Measurements from ENCODE around the gene GAS2.

The GAS2 gene

DNA sequence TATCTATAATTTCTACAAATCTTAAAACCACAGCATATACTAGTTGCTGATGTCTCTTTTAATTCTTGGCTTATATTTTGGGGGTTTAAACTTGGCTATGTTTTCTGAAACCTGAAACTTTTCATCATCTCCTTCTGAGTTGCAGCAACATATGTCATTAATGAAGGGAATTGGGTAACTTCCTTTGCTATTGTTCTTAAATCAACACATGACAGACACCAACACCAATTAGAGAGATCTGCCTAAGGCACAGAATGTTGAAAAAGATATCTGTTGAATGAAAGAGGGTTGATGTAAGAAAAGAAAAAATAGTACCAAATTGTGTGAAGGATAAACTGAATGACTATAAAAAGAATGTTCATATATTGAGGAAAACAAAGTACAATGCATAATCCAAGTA, 10.3 kb upstream of the GAS2 start:
- TF ChIP-seq BHLHE40 (IDR thresholded peaks at IDR 0.05; ENCODE audit: borderline replicate concordance) (no peak), FOXA1 (IDR thresholded peaks at IDR 0.05) (no peak), CTBP1 (IDR thresholded peaks at IDR 0.05; ENCODE audit: borderline replicate concordance) (no peak), HDGF (IDR thresholded peaks at IDR 0.05; ENCODE audit: borderline replicate concordance) (no peak), FOXK2 (IDR thresholded peaks at IDR 0.05) (no peak), SUZ12 (IDR thresholded peaks at IDR 0.05) (no peak), ZNF384 (IDR thresholded peaks at IDR 0.05) (no peak)
- ChIA-PET POLR2A (no interaction called here), CTCF (no interaction called here)
- DNase-seq (ENCODE audit: extremely low spot score): no peak

DNA sequence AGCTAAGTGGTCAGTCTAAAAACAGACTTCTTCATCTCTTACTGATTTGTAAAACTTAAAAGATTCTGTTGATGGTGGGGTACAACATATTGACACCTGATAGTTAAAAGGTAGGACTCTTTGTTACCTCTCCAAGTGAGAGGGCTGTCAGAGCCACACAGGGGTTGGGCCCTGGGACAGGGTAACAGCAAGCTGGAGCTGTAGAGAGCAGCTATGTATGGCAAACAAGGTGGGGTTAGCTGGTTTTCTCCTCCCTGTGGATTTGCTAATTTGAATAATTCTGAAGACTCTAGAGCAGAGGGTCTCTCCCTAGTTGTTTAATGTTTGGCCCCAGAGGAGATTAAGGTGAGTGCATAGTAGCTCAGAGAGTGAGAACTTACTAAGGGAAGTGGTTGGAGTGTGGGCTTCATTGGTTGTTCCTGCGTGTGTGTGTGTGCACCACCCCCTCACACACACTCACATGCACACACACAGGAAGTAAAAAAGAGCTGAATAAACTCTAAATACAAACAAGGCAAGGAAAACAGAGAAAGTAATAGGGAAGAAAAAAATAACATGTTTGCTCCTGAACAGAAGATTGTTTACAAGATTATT, 9.2 kb upstream of the GAS2 start:
- no peak for TF ChIP-seq SP1 (IDR thresholded peaks at IDR 0.05)
- ChIA-PET POLR2A (interaction anchor here (1.3 kb wide), 1 partner anchor 9 kb away, joined by 3 read pairs; the partner anchor contains the start of gene GAS2), CTCF (no interaction called here)
- no peak for DNase-seq (ENCODE audit: extremely low spot score)

DNA sequence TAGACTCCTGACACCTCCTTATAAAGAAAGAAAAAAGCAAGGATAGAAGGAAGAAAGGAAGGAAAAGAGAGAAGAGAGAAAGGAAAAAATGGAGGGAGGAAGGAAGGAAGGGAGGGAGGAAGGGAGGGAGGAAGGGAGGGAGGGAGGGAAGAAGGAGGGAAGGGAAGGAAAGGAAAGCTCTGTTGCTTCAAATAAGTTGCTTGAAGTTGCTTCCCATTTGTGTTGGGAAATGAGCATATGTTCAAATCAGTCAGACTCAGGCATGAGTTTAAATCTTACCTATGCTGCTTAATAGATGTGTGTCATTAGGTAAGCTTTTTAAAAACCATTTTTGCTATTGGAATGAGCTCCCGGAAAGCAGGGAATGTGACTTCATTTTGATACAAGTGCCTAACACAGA, 6.6 kb upstream of the GAS2 start:
- ChIA-PET POLR2A (no interaction called here), CTCF (no interaction called here)
- no peak for DNase-seq (ENCODE audit: extremely low spot score)
- TF ChIP-seq FOXK2 (IDR thresholded peaks at IDR 0.05) (no peak), ZNF384 (IDR thresholded peaks at IDR 0.05) (no peak), FOXM1 (IDR thresholded peaks at IDR 0.05; ENCODE audit: borderline replicate concordance) (no peak), SP1 (IDR thresholded peaks at IDR 0.05) (no peak), SUZ12 (IDR thresholded peaks at IDR 0.05) (no peak), LEF1 (IDR thresholded peaks at IDR 0.05; ENCODE audit: borderline replicate concordance) (no peak), CTBP1 (IDR thresholded peaks at IDR 0.05; ENCODE audit: borderline replicate concordance) (no peak), ARNT (IDR thresholded peaks at IDR 0.05) (no peak), BHLHE40 (IDR thresholded peaks at IDR 0.05; ENCODE audit: borderline replicate concordance) (no peak), L3MBTL2 (conservative IDR thresholded peaks at IDR 0.05) (no peak), FOXA1 (IDR thresholded peaks at IDR 0.05) (no peak), HDGF (IDR thresholded peaks at IDR 0.05; ENCODE audit: borderline replicate concordance) (no peak), TARDBP (IDR thresholded peaks at IDR 0.05) (no peak)
- TF ChIP-seq, protein P1, sequence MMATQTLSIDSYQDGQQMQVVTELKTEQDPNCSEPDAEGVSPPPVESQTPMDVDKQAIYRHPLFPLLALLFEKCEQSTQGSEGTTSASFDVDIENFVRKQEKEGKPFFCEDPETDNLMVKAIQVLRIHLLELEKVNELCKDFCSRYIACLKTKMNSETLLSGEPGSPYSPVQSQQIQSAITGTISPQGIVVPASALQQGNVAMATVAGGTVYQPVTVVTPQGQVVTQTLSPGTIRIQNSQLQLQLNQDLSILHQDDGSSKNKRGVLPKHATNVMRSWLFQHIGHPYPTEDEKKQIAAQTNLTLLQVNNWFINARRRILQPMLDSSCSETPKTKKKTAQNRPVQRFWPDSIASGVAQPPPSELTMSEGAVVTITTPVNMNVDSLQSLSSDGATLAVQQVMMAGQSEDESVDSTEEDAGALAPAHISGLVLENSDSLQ (IDR thresholded peaks at IDR 0.05): no peak

DNA sequence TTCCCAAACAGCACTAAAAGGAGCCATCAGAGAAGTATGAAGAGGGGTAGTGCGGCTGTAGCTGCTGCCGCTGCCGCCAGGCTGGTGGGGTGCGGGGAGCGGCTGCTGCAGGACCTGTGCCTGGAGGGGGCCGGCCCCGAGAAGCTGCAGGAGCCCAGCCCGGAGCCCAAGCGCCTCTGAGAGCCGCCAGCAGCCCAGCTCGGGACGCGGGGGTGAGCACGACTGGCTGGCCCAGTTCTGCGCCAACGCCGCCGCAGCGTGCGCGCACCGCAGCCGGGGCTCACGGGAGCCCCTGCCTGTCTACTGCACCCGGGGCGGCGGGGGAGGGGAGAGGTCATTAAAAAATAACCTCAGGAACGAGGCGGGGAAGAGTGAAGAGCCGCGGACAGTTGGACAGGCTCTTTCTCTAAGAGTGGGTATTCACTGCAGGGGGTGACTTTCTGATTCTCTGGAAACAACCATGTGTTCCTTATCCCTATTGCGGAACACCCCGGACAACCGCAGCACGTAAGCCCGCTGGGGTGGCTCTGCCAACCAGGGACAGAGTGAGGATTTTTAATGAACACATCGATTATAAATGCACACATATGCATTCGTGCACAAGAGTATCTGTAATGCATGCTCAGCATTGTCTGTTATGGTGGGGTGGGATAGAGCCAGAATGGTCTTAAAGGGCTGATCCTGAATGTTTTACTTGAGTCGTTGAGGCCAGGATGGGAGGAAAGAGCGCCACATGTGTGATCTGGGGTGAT, 453 bp downstream of the GAS2 start:
- no peak for DNase-seq (ENCODE audit: extremely low spot score)
- no peak for TF ChIP-seq CTBP1 (IDR thresholded peaks at IDR 0.05; ENCODE audit: borderline replicate concordance)
- no peak for TF ChIP-seq L3MBTL2 (conservative IDR thresholded peaks at IDR 0.05)
- no peak for TF ChIP-seq ELF4 (IDR thresholded peaks at IDR 0.05)
- no peak for TF ChIP-seq FOXK2 (IDR thresholded peaks at IDR 0.05)
- TF ChIP-seq TARDBP (IDR thresholded peaks at IDR 0.05): no peak
- no peak for TF ChIP-seq LEF1 (IDR thresholded peaks at IDR 0.05; ENCODE audit: borderline replicate concordance)
- no peak for TF ChIP-seq ARNT (IDR thresholded peaks at IDR 0.05)
- no peak for TF ChIP-seq ZNF384 (IDR thresholded peaks at IDR 0.05)
- TF ChIP-seq SP1 (IDR thresholded peaks at IDR 0.05): no peak
- POLR2A ChIA-PET: interaction anchor here (0.6 kb wide), 1 partner anchor 10 kb away, joined by 3 read pairs; no protein-coding TSS in a partner anchor
- CTCF ChIA-PET: no interaction called here

DNA sequence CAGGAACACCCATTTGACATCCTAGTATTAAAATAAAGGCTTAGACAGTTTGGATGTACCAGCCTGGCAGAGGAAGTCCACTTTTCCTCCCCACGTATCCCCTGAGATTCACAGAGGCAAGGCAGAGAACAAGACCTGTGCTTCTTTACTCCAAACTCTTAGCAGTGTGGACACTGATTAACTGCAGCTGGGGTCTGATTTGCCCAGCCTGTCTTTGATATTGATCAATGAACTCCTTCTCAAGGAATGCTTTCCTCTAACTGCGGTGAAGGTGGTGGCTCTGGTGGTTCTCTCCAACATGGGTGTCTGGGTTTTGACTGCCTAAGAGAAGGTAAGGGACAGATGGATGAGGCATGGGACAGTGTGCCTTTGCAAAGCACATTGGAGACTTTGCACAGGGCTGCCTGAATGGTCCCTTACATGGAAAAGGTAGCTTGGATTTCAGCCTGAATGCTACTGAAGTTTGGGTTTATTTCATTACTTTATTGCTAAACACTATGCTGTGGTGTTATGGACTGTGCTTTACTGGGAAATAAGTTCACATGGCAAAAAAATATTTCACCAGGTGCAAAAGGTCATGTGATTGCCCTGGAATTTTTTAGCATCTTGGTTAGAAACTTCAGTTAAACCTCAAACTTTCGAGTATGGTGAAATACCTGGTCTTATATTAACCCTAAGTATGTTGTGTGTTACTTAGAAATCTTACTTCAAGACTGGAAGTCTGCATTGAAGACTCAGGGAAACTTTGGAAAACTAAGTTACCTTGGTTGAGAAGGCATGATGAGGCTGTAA, 1.8 kb downstream of the GAS2 start:
- no peak for DNase-seq (ENCODE audit: extremely low spot score)
- no peak for TF ChIP-seq SUZ12 (IDR thresholded peaks at IDR 0.05)
- no peak for TF ChIP-seq FOXA1 (IDR thresholded peaks at IDR 0.05)
- TF ChIP-seq TARDBP (IDR thresholded peaks at IDR 0.05): no peak
- TF ChIP-seq, protein P1 (IDR thresholded peaks at IDR 0.05): no peak
- no peak for TF ChIP-seq ELF4 (IDR thresholded peaks at IDR 0.05)
- POLR2A ChIA-PET: no interaction called here
- CTCF ChIA-PET: no interaction called here

DNA sequence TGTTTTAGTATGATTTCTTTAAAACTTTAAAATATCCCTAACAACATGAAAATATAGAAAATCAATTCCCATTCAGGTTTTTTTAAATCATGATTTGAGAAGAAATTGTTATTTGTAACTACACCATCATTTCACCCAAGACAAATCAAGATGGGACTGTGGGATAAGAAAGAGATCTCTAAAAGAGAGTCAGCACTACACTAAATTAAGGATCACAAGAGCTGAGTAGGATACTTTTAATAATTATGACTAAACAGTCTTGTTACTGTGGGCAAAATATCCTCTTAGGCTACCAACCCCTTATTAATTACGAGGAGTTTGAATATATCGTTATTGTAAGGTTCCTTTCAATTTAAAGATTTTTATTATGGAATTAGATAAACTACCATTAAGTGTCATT, 3.0 kb downstream of the GAS2 start:
- no peak for DNase-seq (ENCODE audit: extremely low spot score)
- ChIA-PET POLR2A (interaction anchor here (0.7 kb wide), 1 partner anchor 75 kb away, joined by 3 read pairs; no protein-coding TSS in a partner anchor), CTCF (no interaction called here)
- TF ChIP-seq SUZ12 (IDR thresholded peaks at IDR 0.05) (no peak), FOXA1 (IDR thresholded peaks at IDR 0.05) (no peak)

DNA sequence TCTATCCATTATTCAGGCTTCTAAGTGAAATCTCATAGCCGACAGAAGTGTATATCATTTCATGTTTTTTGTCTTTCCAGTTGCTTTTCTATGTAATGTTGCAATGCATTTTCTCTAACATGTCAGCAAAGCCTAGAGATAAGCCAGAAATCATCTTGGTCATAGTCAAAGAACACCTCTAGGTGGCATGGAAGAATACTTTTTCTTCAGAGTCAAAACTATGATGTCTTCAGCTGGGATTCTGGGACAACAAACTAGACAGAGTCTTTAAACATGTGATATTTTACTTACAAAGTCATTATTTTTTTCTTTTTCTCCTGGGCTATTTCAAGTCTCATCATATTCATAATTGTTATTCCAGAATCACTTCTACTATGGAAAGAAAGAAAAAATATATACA, 4.4 kb downstream of the GAS2 start:
- POLR2A ChIA-PET: no interaction called here
- CTCF ChIA-PET: interaction anchor here (1.0 to 1.6 kb wide), 2 partner anchors 114 to 117 kb away, joined by 3 to 8 read pairs; no protein-coding TSS in a partner anchor
- TF ChIP-seq HDGF (IDR thresholded peaks at IDR 0.05; ENCODE audit: borderline replicate concordance): no peak
- no peak for TF ChIP-seq ARNT (IDR thresholded peaks at IDR 0.05)
- TF ChIP-seq CTBP1 (IDR thresholded peaks at IDR 0.05; ENCODE audit: borderline replicate concordance): no peak
- no peak for TF ChIP-seq ZNF384 (IDR thresholded peaks at IDR 0.05)
- TF ChIP-seq, protein P1 (IDR thresholded peaks at IDR 0.05): no peak
- TF ChIP-seq NFRKB (IDR thresholded peaks at IDR 0.05): no peak
- TF ChIP-seq L3MBTL2 (conservative IDR thresholded peaks at IDR 0.05): no peak
- no peak for TF ChIP-seq BHLHE40 (IDR thresholded peaks at IDR 0.05; ENCODE audit: borderline replicate concordance)
- TF ChIP-seq LEF1 (IDR thresholded peaks at IDR 0.05; ENCODE audit: borderline replicate concordance): no peak
- TF ChIP-seq FOXM1 (IDR thresholded peaks at IDR 0.05; ENCODE audit: borderline replicate concordance): no peak
- no peak for TF ChIP-seq FOXA1 (IDR thresholded peaks at IDR 0.05)
- no peak for TF ChIP-seq SUZ12 (IDR thresholded peaks at IDR 0.05)
- DNase-seq (ENCODE audit: extremely low spot score): no peak

Measured in HEK293T (cell line).